Measurements from ENCODE around the gene EMP1. TPM values are rescaled to one million over a fixed set of nuclear protein-coding genes. Genes with fewer than 3 reads are reported as not detected.

EMP1 gene
- total and polyA plus RNA-seq, 2 of the 13 experiments (the other 11 are each of a cell fraction or from before 2014, with no cell fraction given), result 0.13 to 0.61 TPM

GRCh38 chr12:13169272-13169671 is 27.3 kb upstream of the EMP1 start:
- 0% methylated on average over 1 of the region's 1 CpG for WGBS (ENCODE audit: low lambda C conversion rate)
- Histone ChIP-seq H3K36me3 (replicated peaks in 1 of 2; ENCODE audit: control insufficient read depth in 1 of 2, insufficient read depth in 2 of 2, low read length in 2 of 2) (no peaks in the 10 kb centered on the region), H3K4me2 (ENCODE audit: low read depth, low read length) (no peak overlapping the region), H3K9ac (ENCODE audit: insufficient read depth, low read depth, low read length) (no peak overlapping the region), H3K4me3 (replicated peaks in 1 of 3; ENCODE audit: insufficient read depth in 1 of 3, low read depth in 2 of 3, low read length in 3 of 3) (no peak overlapping the region), H4K20me1 (ENCODE audit: insufficient read depth, low read length) (no peaks in the 10 kb centered on the region), H3K27me3 (ENCODE audit: control insufficient read depth in 1 of 2, insufficient read depth in 2 of 2, low read length in 2 of 2) (peaks cover 2 to 45% of the 10 kb centered on the region in 2 experiments; a peak in 3 of 5 replicates), H3K4me1 (ENCODE audit: insufficient read depth, low read length) (no peaks in the 10 kb centered on the region), H2AFZ (ENCODE audit: low read length) (no peak overlapping the region), H3K79me2 (ENCODE audit: insufficient read depth, low read length) (no peaks in the 10 kb centered on the region), H3K9me3 (ENCODE audit: low read length) (no peaks in the 10 kb centered on the region), H3K27ac (ENCODE audit: extremely low read length, insufficient read depth, low read length) (no peak overlapping the region)
- intact Hi-C loops (cut with micrococcal nuclease; ENCODE audit: unreplicated experiment) (no loop called here), in situ Hi-C loops (cut with HindIII; ENCODE audit: extremely low pct_ligation_motif_present, low pct_unique_long_range_greater_than_20kb) (no loop called here)
- CTCF ChIA-PET (ENCODE audit: low intra/inter-chr PET ratio, low total read pairs), result no interaction called here
- no peak for TF ChIP-seq AFF4 (CRISPR knock-in tag; IDR thresholded peaks at IDR 0.05)
- TF ChIP-seq HNRNPH1 (optimal IDR thresholded peaks at IDR 0.05; ENCODE audit: low read depth, low read length), result no peak
- TF ChIP-seq, protein P1, sequence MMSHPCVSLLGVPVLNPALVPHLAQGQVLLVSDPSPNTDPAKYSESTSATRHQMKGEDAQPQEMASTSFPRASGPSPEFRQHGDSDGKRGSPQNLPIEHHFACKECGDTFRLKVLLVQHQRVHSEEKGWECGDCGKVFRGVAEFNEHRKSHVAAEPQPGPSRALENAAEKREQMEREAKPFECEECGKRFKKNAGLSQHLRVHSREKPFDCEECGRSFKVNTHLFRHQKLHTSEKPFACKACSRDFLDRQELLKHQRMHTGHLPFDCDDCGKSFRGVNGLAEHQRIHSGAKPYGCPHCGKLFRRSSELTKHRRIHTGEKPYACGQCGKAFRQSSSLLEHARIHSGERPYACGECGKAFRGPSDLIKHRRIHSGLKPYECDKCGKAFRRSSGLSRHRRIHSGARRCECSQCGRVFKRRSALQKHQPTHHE (CRISPR knock-in tag; IDR thresholded peaks at IDR 0.05; ENCODE audit: borderline replicate concordance), result no peak
- no peak for ATAC-seq
- BruUV-seq (replicated peaks), result no TSS peak
- POLR2A ChIA-PET, result no interaction called here
- no peak for FAIRE-seq
- no peak for DNase-seq (ENCODE audit: low spot score)

Data from HepG2 (cell line).